ENCODE results near the gene VDAC2.

DNA sequence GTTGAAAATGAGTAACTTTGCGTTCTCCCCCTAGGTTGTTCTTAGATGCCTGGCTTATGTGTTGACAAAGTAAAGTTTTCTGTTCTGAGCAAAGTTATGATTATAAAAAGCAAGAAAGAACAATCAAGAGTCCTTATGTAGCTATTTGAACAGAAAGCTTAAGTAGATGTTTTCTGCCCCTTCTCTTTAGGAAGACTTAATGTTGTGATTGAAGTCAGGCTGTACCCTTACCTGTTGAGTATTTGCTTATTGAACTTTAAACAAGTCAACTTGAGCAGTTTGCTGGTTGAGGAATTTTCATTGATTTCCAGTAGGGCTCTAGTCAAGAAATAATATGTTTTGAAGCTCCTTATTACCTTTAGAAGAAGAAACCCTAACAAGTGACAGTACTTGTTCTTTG lies 33.9 kb upstream of the VDAC2 start:
- TF ChIP-seq, protein P1, sequence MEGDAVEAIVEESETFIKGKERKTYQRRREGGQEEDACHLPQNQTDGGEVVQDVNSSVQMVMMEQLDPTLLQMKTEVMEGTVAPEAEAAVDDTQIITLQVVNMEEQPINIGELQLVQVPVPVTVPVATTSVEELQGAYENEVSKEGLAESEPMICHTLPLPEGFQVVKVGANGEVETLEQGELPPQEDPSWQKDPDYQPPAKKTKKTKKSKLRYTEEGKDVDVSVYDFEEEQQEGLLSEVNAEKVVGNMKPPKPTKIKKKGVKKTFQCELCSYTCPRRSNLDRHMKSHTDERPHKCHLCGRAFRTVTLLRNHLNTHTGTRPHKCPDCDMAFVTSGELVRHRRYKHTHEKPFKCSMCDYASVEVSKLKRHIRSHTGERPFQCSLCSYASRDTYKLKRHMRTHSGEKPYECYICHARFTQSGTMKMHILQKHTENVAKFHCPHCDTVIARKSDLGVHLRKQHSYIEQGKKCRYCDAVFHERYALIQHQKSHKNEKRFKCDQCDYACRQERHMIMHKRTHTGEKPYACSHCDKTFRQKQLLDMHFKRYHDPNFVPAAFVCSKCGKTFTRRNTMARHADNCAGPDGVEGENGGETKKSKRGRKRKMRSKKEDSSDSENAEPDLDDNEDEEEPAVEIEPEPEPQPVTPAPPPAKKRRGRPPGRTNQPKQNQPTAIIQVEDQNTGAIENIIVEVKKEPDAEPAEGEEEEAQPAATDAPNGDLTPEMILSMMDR (IDR thresholded peaks at IDR 0.05; ENCODE audit: low read length), result no peak
- no peak for TF ChIP-seq EZH2 (IDR thresholded peaks at IDR 0.05; ENCODE audit: borderline replicate concordance, low read length)
